Gastroesophageal sphincter (tissue), 4 donors: ENCODE results near the gene PAX7. TPM values are rescaled to one million over a fixed set of nuclear protein-coding genes. Genes with fewer than 3 reads are reported as not detected.

Experiments
- ATAC-seq: fragments of 150-250 bp; one replicate; pipeline ENCODE4 v1.9.1; 2016; ENCODE audit warnings: mild to moderate bottlenecking, moderate library complexity
- H3K27ac ChIP-seq, 4 donors: fragments of 200-600 bp; sonication (generic) in 3 of 4; 1 replicate in 3 of 4; 2 replicates in 1 of 4; pipeline ENCODE4 v1.5.1; 2016 to 2019
- H3K27me3 ChIP-seq: fragments of 200-600 bp; sonication (generic); one replicate; pipeline ENCODE4 v1.5.1; 2019
- H3K36me3 ChIP-seq, 2 donors: fragments of 200-600 bp; sonication (generic); one replicate each; pipeline ENCODE4 v1.5.1; 2019; ENCODE audit warnings: control low read depth in 1 of 2
- H3K4me1 ChIP-seq, 3 donors: fragments of 200-600 bp; sonication (generic); 1 replicate in 2 of 3; 2 replicates in 1 of 3; pipeline ENCODE4 v1.5.1; 2016 to 2019; ENCODE audit warnings: control low read depth in 2 of 3
- H3K4me3 ChIP-seq, 2 donors: fragments of 200-600 bp; sonication (generic); one replicate each; pipeline ENCODE4 v1.5.1; 2019; ENCODE audit warnings: mild to moderate bottlenecking in 1 of 2, moderate library complexity in 1 of 2
- H3K9me3 ChIP-seq, 3 donors: fragments of 200-600 bp; sonication (generic); one replicate each; pipeline ENCODE4 v1.5.1; 2017 to 2019; ENCODE audit warnings: control low read depth in 2 of 3
- EP300 ChIP-seq: sonication (generic); formaldehyde crosslinking; IDR thresholded peaks from one replicate; pipeline ENCODE4 v1.6.1; 2017; ENCODE audit warnings: antibody characterized with exemption, mild to moderate bottlenecking
- POLR2A ChIP-seq, 2 donors: fragments of 450-650 bp; IDR thresholded peaks; one replicate each; pipeline ENCODE4 v1.6.1; 2017; ENCODE audit warnings: antibody characterized with exemption in 2 of 2, mild to moderate bottlenecking in 2 of 2, moderate library complexity in 1 of 2
- POLR2AphosphoS5 ChIP-seq: sonication (generic); formaldehyde crosslinking; IDR thresholded peaks from one replicate; pipeline ENCODE4 v1.6.1; 2017; ENCODE audit warnings: antibody characterized with exemption
- WGBS, 2 donors: methylation state at CpG; one replicate each; pipeline ENCODE4 v1.1.5; 2018; ENCODE audit warnings: low coverage in 1 of 2; 5-methylcytosine and 5-hydroxymethylcytosine counted together
- total RNA-seq, 4 donors: library from RNA; depleted of rRNA; stranded (reverse); fragments of >200 nt; gene quantifications; one replicate each; pipeline ENCODE4 v1.1.0, GENCODE V29; 2016
- TF ChIP-seq, protein P1 (sequence below), 4 experiments: fragments of 200-600 bp in 2 of 4; fragments of 450-650 bp in 2 of 4; sonication (generic) in 1 of 4; IDR thresholded peaks; one replicate each; pipeline ENCODE4 v1.5.1; 2017 to 2019; ENCODE audit warnings: antibody characterized with exemption in 4 of 4, mild to moderate bottlenecking in 2 of 4, moderate library complexity in 2 of 4

The PAX7 gene
- total RNA-seq, 4 donors from 2014 or later, result not detected

DNA sequence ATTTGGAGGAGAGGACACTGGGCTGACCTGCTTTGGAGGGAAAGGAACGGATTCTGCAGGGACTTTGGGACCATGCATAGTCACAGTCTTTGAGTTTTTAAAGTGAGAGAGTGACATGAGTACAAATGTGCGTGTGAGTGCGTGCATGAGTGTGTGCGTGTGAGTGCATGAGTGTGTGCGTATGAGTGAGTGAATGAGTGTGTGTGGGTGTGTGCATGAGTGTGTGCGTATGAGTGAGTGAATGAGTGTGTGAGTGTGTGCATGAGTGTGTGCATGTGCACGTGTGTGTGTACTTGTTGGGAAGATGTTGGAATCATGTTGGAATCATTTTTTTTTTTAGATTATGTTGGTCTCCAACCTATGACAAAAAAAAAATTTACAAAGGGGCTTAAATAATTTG is 70.5 kb downstream of the PAX7 start:
- H3K27me3 ChIP-seq, result peaks cover 98% of the 10 kb centered on the region
- H3K9me3 ChIP-seq, result no peaks in the 10 kb centered on the region
- no peaks in the 10 kb centered on the region for H3K4me1 ChIP-seq
- no peak overlapping the region for H3K4me3 ChIP-seq
- ATAC-seq, result no peak
- H3K36me3 ChIP-seq, result no peaks in the 10 kb centered on the region
- no peak for TF ChIP-seq POLR2AphosphoS5
- TF ChIP-seq EP300, result no peak
- TF ChIP-seq POLR2A (IDR thresholded peaks at IDR 0.05), result no peak
- TF ChIP-seq, protein P1, sequence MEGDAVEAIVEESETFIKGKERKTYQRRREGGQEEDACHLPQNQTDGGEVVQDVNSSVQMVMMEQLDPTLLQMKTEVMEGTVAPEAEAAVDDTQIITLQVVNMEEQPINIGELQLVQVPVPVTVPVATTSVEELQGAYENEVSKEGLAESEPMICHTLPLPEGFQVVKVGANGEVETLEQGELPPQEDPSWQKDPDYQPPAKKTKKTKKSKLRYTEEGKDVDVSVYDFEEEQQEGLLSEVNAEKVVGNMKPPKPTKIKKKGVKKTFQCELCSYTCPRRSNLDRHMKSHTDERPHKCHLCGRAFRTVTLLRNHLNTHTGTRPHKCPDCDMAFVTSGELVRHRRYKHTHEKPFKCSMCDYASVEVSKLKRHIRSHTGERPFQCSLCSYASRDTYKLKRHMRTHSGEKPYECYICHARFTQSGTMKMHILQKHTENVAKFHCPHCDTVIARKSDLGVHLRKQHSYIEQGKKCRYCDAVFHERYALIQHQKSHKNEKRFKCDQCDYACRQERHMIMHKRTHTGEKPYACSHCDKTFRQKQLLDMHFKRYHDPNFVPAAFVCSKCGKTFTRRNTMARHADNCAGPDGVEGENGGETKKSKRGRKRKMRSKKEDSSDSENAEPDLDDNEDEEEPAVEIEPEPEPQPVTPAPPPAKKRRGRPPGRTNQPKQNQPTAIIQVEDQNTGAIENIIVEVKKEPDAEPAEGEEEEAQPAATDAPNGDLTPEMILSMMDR (IDR thresholded peaks at IDR 0.05), result no peak
- WGBS, 2 donors, result 75 to 82% methylated on average over 7 of the region's 7 CpGs
- no peak overlapping the region for H3K27ac ChIP-seq

DNA sequence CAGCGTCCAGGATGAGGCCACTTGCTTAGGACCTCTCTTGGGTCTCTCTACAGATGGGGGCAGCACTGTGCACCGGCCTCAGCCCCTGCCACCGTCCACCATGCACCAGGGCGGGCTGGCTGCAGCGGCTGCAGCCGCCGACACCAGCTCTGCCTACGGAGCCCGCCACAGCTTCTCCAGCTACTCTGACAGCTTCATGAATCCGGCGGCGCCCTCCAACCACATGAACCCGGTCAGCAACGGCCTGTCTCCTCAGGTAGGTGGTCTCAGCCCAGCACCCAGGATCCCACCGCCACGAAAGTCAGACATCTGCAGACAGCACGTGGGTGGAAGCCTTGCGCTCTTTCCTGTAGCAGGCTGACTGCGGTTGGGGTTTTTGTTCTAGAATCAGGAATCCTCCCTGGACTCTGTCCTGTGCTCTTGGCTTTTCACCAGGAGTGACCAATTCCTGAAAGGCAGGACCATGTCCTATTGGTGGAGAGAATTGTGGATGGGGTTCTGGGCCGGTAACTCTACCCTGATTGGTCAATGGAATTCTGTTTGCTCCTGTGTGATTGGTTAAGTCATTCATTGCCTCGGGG is 72.5 kb downstream of the PAX7 start:
- Histone ChIP-seq H3K27me3 (peaks cover 96% of the 10 kb centered on the region), H3K4me3 (no peak overlapping the region), H3K4me1 (no peaks in the 10 kb centered on the region), H3K36me3 (no peaks in the 10 kb centered on the region), H3K9me3 (no peaks in the 10 kb centered on the region), H3K27ac (no peak overlapping the region)
- 27% methylated on average over 9 of the region's 21 CpGs; no CpG with 5 or more reads in 1 of the 2 donors for WGBS, 2 donors
- TF ChIP-seq EP300, result no peak
- no peak for TF ChIP-seq POLR2A (IDR thresholded peaks at IDR 0.05)
- TF ChIP-seq, protein P1 (IDR thresholded peaks at IDR 0.05), result no peak
- TF ChIP-seq POLR2AphosphoS5, result no peak
- no peak for ATAC-seq

DNA sequence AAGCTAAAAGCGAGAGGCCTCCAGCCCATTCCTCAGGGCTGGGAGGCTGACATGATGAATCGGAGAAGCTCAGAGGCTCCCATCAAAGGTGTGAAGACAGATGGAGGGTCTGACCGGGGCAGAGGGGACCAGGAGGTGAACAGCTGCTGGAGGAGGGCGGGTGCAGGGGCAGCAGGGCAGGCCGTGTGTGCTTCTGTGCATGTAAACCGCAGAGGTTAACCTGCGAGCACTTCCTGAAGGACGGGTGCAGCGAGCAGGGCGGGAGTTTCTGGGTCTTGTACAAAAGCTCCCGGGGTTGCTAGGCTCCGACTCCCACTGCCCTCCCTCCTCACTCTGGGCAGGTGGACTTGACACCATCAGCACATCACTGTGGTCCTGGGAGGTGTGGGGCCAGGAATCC is 75.2 kb downstream of the PAX7 start:
- WGBS, 2 donors, result 18% methylated on average over 3 of the region's 12 CpGs; no CpG with 5 or more reads in 1 of the 2 donors
- no peak for ATAC-seq
- Histone ChIP-seq H3K27ac (no peak overlapping the region), H3K27me3 (peaks cover 96% of the 10 kb centered on the region), H3K9me3 (no peaks in the 10 kb centered on the region), H3K4me1 (no peaks in the 10 kb centered on the region), H3K36me3 (no peaks in the 10 kb centered on the region), H3K4me3 (no peak overlapping the region)
- TF ChIP-seq, protein P1 (IDR thresholded peaks at IDR 0.05), result no peak
- TF ChIP-seq EP300 (no peak), POLR2AphosphoS5 (no peak), POLR2A (IDR thresholded peaks at IDR 0.05) (no peak)

DNA sequence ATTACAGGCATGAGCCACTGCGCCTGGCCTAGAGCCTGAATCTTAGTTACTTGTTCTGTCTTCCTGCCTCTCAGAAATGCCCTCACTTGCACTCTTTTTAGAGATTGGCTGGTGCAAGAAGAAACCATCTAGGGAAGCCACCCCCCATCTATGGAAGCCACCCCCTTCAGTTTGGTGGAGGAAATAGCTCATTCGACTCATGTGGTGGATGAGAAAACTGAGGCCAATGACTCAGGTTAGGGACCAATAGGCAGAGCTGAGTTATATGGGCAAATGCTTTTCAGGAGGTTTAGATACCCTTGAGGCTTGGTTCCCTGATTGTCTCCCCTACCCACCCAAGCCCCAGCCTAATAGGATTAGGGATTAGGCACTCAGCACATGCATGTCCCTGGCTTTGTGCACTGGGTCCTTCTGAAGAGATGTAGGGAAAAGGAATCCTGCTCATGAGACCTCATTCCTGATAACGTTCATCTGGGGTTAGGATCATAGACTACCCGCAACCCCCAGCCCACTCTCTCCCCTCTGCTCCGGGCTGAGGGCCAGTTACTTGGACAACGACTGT is 77.1 kb downstream of the PAX7 start:
- no peak overlapping the region for H3K27ac ChIP-seq
- 62 to 77% methylated on average over 2 to 5 of the region's 6 CpGs for WGBS, 2 donors
- TF ChIP-seq, protein P1 (IDR thresholded peaks at IDR 0.05), result no peak
- no peak for TF ChIP-seq POLR2AphosphoS5
- no peak for TF ChIP-seq EP300
- no peak for TF ChIP-seq POLR2A (IDR thresholded peaks at IDR 0.05)
- peaks cover 95% of the 10 kb centered on the region for H3K27me3 ChIP-seq
- H3K36me3 ChIP-seq, result no peaks in the 10 kb centered on the region
- no peaks in the 10 kb centered on the region for H3K9me3 ChIP-seq
- no peak for ATAC-seq
- no peaks in the 10 kb centered on the region for H3K4me1 ChIP-seq
- no peak overlapping the region for H3K4me3 ChIP-seq

DNA sequence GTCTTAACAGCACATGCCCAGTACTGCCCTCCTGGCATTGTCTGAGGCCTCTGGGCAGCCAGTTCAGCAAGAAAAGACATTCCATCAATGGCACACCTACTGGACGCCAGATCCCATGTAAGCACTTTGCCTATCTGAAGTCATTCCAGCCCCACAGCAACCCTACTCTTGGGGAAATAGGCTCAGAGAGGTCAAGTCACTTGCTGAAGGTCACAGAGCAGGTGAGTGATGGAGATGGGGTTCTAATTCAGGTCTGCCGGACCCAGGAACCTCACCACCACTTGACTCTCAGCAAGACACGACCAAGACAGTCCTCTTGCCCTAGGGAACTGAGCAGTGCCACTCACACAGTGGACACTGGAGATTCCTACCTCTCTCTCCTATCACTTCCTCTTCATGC is 79.4 kb downstream of the PAX7 start:
- Histone ChIP-seq H3K9me3 (no peaks in the 10 kb centered on the region), H3K4me1 (no peaks in the 10 kb centered on the region), H3K4me3 (no peak overlapping the region), H3K27ac (no peak overlapping the region), H3K27me3 (peaks cover 94% of the 10 kb centered on the region), H3K36me3 (no peaks in the 10 kb centered on the region)
- no peak for ATAC-seq
- TF ChIP-seq EP300 (no peak), POLR2A (IDR thresholded peaks at IDR 0.05) (no peak), POLR2AphosphoS5 (no peak)
- TF ChIP-seq, protein P1 (IDR thresholded peaks at IDR 0.05), result no peak
- 24 to 75% methylated on average over 2 of the region's 3 CpGs for WGBS, 2 donors
